RPMI7951 (cell line): ENCODE results near the gene TSGA10IP. TPM values are rescaled to one million over a fixed set of nuclear protein-coding genes. Genes with fewer than 3 reads are reported as not detected.

ENCODE experiments used
- DNase-seq: peaks from one replicate; pipeline ENCODE4 v3.0.0-alpha.2; 2012; ENCODE audit warnings: low read depth
- total RNA-seq: library from RNA; depleted of rRNA; stranded (reverse); fragments of >200 nt; shearing (Covaris generic); gene quantifications from 2 replicates; pipeline ENCODE4 v1.2.3, GENCODE V29; 2014; rRNA removed

The TSGA10IP gene
- total RNA-seq, 1 experiment from 2014 or later, result not detected

DNA sequence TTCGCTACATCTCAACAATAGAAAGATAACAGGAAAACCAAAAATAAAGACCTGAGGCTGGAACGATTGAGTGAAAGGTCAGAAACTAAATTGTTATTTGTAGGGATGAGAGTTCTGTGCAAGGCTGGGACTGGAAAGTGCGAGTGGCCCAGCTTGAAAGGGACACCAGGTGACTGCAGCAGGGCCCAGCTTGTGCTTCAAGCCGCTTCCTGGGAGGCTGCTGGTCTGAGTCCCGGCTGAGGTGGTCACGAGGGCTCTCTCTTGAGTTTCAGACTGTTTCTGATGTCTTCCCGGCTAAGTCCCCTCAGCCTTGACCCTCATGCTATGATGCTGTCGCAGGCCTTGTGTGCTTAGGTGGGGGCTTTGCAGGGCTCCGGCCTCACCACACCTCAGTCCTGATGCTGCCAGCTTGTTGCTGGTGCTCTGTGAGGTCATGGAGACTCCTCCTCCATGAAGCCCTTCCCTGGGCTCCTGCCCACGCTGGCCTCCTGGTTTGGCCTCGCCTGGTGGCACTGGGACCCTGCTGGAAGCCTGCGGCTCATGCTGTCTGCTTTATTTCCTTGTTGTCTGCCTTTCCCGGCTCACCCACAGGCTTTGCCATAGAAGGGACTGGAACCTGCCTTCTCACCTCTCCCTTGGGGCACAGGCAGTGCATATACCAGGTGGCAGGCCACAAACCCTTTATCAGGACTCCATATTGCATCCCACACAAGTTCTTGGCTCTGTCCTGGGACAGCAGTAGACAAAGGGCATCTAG lies 61.0 kb downstream of the TSGA10IP start:
- no peak for DNase-seq

DNA sequence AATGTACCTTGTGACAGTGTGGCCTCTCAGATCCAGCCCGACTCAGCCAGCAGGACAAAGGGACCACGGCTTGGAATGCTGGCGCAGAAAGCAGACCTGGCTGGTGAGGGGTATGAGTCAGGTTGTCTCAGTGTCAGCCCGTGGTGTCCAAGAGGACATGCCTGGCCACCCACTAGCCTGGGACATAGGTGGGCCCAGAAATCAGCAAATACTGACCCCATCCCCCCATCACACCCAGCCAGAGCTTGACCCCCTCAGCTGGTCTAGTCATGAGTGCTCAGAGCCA lies 61.6 kb downstream of the TSGA10IP start:
- DNase-seq, result no peak

DNA sequence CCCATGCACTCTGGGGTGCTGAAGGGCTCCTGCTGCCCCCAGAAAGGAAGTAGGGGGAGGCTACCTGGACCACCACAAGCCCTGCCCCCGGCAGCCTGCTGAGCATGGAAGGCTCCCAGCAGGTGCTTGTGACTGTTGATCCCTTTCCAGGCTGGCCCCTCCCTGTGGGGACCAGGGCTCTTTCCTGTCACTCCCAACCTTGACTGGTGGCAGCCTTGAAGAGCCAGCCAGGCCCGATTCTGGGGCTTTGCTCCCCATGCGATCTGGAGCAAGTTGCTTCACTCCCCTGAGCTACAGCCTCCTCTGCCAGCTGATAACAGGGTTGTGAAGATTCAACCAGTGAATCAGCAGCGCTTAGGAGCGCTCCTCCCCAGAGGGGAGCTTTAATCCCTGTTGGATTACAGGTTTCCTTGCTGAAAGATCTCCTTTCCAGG lies 61.9 kb downstream of the TSGA10IP start:
- DNase-seq, result no peak

DNA sequence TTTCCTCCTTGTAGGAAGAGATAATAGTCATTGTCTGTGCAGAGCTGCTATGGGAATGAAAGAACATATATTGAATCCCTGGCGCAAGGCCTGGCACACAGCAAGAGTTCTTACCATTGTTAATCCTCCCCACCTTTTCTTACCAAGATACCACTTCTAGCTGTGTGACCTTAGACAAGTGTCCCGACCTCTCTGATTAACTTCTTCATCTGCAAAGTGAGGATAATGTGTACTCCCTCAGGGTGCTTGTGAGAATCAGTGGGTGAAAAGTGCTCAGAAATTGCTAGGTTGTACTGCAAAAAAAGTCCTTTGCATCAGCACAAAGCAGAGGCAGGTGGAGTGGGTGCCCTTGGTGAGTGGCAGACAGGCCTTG lies 62.8 kb downstream of the TSGA10IP start:
- no peak for DNase-seq

DNA sequence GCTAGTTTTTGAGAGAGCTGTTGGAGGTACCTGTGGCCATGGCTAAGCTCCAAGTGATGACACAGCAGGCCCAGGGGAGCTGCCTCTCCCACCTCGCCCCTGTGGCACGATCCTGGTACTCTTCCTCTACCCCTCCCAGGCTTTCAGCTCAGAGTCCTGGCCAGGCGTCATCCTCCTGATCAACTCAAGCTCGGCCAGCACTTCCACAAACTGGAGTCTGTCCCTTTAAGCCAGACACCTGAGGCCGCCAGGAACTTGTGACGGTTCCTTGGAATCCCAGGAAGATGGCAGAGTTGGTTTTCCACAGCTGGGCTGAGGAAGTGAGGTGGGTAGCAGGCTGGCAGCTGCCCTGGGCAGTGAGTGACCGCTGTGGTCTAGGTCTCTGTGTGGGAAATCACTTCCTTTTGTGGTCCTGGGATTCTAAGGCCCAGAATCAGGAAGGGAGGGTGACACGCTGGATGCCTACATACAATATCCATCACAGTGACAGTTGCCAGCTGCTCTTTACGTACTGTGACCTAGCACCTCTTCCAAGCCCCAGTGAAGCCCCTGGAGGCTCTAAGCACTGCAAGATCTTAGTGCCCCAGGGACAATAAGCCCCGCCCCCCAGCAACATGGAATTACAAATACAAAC lies 63.3 kb downstream of the TSGA10IP start:
- peak; percentile 69 for DNase-seq

Other genes with a start within 250 kb of the TSGA10IP start
- 36.8 and 47.9 TPM in 2 replicates for gene KAT5, start 233.2 kb upstream of the TSGA10IP start, total RNA-seq
- 38.3 and 54.8 TPM in 2 replicates for gene RNASEH2C, start 224.7 kb upstream of the TSGA10IP start, total RNA-seq
- gene AP5B1, start 164.5 kb upstream of the TSGA10IP start, total RNA-seq, result 4.2 and 6.7 TPM in 2 replicates
- not detected in 2 replicates for gene OVOL1, start 158.4 kb upstream of the TSGA10IP start, total RNA-seq
- gene SNX32, start 111.5 kb upstream of the TSGA10IP start, total RNA-seq, result 0.20 TPM in 1 of 2 replicates, not detected in the other
- 2,043 and 2,212 TPM in 2 replicates for gene CFL1, start 87.3 kb upstream of the TSGA10IP start, total RNA-seq
- 38.9 and 40.6 TPM in 2 replicates for gene MUS81, start 85.0 kb upstream of the TSGA10IP start, total RNA-seq
- 5.4 and 8.4 TPM in 2 replicates for gene EFEMP2, start 72.7 kb upstream of the TSGA10IP start, total RNA-seq
- 5.4 and 8.9 TPM in 2 replicates for gene CTSW, start 65.6 kb upstream of the TSGA10IP start, total RNA-seq
- 141 and 145 TPM in 2 replicates for gene FIBP, start 57.0 kb upstream of the TSGA10IP start, total RNA-seq
- gene CCDC85B, start 54.8 kb upstream of the TSGA10IP start, total RNA-seq, result 34.7 and 61.6 TPM in 2 replicates
- gene FOSL1, start 45.1 kb upstream of the TSGA10IP start, total RNA-seq, result 158 and 232 TPM in 2 replicates
- gene C11orf68, start 26.4 kb upstream of the TSGA10IP start, total RNA-seq, result 31.1 and 37.5 TPM in 2 replicates
- gene DRAP1, start 26.1 kb upstream of the TSGA10IP start, total RNA-seq, result 405 and 548 TPM in 2 replicates
- gene SART1, start 16.3 kb downstream of the TSGA10IP start, total RNA-seq, result 39.4 and 58.1 TPM in 2 replicates
- 38.4 and 42.7 TPM in 2 replicates for gene EIF1AD, start 56.7 kb downstream of the TSGA10IP start, total RNA-seq
- 66.9 and 101 TPM in 2 replicates for gene BANF1, start 57.0 kb downstream of the TSGA10IP start, total RNA-seq
- gene CST6, start 66.5 kb downstream of the TSGA10IP start, total RNA-seq, result 0.60 and 1.5 TPM in 2 replicates
- 0.20 and 0.36 TPM in 2 replicates for gene CATSPER1, start 81.0 kb downstream of the TSGA10IP start, total RNA-seq
- not detected in 2 replicates for gene GAL3ST3, start 103.7 kb downstream of the TSGA10IP start, total RNA-seq
- gene SF3B2, start 106.9 kb downstream of the TSGA10IP start, total RNA-seq, result 198 and 205 TPM in 2 replicates
- 16.7 and 19.1 TPM in 2 replicates for gene PACS1, start 124.8 kb downstream of the TSGA10IP start, total RNA-seq